Stimulated activated naive CD4-positive, alpha-beta T cell (primary cell): ENCODE measurements around the gene STRBP.
"Not testable (repeated sequence)": the region's sequence is repeated elsewhere in the genome, so short reads cannot be mapped to it uniquely, and the experiment has no call there.

Source experiments
- DNase-seq, 6 experiments: peaks; one replicate each; lab custom pipeline; 2025; lab: John Stamatoyannopoulos, UW

STRBP gene

GRCh38 chr9:123283048-123283408 is 14.6 kb upstream of the STRBP start:
- DNase-seq: no peak

DNA sequence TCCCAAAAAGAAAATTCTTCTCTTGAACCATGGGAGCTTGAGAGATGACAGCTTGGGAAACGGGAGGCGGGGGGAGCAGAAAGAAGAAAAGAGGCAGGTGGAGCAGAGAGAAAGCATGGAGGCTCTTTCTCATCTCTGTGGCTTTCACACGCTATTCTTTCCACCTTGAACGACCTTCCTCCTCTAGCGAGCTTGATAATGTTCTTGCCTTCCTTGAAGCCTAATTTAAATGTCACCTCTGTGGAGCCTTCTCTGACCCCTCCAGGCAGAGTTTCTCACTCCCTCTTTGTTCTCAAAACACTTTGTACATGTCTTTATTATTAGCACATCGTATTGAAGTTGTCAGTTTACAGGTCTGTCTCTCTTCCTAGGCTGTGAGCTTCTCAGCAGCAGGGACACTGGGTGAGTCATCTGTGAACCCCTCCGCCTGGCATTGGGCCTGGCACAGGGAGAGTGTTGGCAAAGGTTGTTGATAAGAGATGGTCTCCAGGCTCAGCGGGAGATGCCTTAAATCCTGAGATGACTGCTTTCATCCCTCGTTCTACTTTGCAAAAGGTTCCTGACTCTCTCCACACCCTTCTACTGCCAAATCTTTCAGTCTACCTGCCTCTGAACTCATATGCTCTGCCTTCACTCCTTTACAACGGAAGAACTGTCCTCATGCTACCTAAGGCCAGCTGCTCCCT is 14.1 kb upstream of the STRBP start:
- no peak for DNase-seq

- DNase-seq: no peak
Observed at GRCh38 chr9:123281659-123282350, 13.4 kb upstream of the STRBP start.

DNA sequence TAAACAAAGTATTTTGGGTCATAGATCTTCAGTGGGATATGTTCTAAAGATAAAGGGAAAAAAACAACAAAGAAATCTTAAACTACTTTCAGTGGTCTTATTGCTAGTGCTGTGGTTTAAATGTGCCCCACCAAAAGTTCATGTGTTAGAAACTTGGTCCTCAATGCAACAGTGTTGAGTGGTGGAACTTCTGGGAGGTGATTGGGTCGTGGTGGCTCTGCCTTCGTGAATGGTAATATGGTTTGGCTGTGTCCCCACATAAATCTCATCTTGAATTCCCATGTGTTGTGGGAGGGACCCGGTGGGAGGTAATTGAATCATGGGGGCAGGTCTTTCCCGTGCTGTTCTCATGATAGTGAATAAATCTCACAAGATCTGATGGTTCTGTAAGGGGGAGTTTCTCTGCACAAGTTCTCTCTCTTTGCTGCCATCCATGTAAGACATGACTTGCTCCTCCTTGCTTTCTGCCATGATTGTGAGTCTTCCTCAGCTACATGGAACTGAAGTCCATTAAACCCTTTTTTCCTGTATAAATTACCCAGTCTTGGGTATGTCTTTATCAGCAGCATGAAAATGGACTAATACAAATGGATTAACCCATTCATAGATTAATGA is 10.6 kb upstream of the STRBP start:
- not testable (repeated sequence) for DNase-seq

- DNase-seq: no peak
Observed at GRCh38 chr9:123278361-123278760, 10.0 kb upstream of the STRBP start.

DNA sequence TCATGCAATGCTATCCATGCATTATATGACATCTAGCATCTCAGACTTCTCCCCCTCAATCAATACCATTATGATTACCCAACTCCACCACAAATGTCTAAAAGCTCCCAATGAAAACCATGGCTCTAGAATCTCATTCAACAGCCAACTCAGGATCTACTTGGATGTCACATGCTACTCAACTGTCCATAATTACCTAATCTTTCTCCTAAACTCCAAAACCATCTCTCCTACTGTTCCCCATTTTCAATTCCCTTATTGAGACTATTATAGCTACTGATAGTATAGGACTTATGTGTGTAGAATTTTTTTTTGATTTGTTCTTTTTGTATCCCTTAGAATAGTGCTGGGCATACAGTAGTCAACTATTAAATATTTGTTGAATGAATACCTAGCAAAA is 8.2 kb upstream of the STRBP start:
- no peak for DNase-seq

- not testable (repeated sequence) for DNase-seq
Observed at GRCh38 chr9:123271133-123271532, 2.7 kb upstream of the STRBP start.

DNA sequence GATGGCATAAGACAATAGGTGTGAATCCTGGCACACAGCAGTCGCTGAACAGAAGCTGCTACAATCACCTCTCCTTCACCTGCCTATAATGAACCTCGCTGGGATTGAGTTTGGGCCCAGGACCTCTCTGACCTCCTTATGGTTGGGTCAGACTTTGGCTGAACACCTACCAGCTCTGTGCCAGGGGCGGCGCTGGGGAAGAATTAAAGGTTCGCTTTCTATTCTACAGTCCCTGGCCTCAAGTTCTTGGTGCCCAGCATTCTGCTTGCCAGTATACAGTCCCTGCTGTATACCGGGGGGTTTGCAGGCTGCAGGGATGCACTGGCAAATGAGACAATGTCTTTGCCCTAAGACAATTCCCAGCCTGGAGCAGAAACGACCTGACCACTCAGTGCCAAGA is 895 bp upstream of the STRBP start:
- peak in 1 of 6 experiments; percentile 35 for DNase-seq

DNA sequence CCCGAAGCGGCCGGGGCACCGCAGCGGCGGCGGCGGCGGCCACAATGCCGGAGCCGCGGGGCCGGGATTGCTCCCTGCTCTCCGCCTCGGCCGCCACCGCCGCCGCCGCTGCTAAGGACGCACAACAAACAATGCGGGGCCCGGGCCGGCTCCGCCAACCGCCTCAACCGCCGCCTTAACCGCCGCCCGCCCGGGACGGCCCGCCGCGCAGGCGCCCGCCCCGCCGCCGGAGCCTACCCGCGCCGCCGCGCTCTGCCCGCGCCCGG is 254 bp downstream of the STRBP start:
- DNase-seq: peak in 1 of 6 experiments; percentile 50

DNA sequence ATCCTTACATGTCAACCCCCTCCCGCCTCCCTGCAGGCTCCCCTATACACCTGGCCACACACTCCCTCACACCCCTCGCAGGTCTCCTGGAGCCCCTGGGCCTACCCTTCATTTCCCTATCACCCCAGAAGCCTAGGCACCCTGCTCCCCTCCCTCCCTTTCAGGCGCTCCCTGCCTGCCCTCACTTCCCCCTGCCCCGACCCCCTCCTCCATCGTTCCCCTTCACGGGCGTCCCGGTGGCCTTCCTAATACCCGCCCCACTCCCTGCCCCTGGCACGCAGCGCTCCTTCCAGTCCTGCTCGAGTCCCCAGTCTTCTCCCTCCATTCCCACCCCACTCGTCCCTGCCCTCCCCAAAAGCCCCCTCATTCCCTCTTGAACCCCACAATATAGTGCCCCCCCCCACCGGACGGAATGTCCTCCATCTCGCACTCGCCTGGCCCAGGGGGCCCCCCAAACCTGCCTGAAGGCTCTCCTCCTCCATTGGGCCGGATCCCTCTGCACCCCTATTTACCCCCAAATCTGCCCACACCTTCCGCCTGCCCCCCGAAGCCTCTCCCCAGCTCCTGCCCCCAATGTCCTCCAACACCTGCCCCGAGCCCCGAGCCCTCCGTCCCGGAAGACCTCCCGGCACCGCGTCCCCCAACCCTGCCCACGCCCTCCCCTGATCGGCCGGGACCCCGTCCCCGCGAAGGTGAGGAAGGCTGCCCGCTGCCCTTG is 746 bp downstream of the STRBP start:
- peak in 1 of 6 experiments; percentile 10 for DNase-seq

DNA sequence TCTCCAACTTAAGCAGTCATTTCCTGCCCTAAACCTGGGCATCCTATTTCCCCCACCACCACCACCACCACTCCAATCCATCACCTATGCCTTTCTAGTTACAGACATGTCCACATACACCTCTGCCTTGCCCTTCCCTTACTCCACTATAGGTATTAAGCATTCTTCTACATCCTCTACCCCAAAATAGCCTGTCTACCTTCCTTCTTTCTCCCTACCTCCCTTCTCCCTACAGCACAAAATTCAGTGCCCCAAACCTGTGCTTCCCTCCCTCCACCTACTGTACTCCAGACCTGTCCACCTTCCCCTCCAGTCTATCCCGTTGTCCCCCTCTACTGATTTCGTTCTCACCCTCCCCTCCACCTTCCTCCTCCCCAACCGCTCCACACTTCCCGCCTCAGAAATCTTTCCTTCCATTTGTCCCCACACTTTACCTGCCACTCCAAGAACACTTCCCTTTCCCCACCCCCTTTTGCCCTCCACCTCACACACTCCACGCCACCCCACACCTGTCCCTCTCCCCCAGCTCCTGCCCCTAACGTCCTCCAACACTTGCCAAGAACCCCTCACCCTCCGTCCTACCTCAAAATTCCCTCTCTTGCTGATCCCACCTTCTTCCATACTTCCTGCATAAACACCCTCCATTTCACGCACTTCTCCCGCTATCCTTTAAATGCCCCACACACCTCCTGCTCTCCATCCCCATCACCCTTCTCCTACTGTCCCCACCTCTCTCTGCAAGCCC is 1.6 kb downstream of the STRBP start:
- DNase-seq: no peak

DNA sequence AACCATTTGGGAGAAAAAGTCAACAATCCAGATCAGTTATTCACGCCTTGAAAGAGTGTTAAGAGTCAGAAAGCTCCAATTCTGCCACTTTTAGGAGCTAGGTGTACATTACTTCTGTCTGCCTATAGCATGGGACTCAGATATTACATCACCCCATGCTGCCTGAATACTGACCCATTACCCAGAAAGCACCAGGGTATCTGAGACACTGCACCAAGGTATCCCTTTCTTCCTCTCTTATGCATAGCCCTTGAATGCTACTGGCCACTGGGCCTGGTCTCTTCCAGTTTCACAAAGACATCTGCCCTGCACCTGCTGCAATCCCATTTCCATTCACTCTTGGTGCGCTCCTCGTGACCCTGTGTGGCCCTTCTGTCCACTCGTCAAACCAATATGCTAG is 2.6 kb downstream of the STRBP start:
- no peak for DNase-seq

- no peak for DNase-seq
Observed at GRCh38 chr9:123263227-123263626, 5.2 kb downstream of the STRBP start.

- DNase-seq: no peak
Observed at GRCh38 chr9:123262338-123262737, 6.0 kb downstream of the STRBP start.

GRCh38 chr9:123261006-123261677 is 7.2 kb downstream of the STRBP start:
- no peak for DNase-seq

- DNase-seq: no peak
Observed at GRCh38 chr9:123260340-123260739, 8.0 kb downstream of the STRBP start.

GRCh38 chr9:123257276-123257675 is 11.1 kb downstream of the STRBP start:
- no peak for DNase-seq

DNA sequence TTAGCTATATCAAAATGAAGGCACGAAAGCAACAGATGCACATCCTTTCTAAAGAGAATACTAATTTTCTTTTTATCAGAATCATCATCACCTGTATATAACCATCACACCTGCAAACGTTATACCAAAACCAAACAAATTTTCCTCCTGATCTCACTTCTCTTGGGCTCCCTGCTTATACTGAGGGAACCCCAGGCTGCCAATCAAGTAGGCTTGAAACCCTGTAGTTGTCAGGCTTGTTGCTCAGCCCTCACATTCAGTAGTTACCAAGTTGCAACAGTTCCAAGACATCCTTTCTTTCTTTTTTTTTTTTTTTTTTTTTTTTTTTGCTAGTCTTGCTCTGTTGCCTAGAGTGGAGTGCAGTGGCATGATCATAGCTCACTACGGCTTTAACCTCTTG is 12.7 kb downstream of the STRBP start:
- no peak for DNase-seq

DNA sequence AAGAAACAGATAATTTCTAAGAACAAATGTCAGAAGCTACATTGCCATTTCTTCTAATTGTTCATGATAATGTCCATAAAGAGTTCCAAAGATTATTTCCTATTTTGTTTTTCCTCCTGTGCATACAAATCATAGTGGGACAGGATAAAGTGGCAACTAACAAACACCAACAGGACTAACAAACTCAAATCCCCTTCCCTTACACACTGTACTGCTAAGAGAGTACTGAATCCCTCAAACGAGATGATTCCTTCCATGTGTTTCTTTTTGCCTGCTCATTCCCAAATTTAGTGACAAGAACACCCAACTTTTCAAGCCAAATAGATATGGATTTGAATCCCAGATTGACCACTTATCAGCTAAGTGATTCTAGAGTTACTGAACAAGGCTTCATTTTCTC is 15.2 kb downstream of the STRBP start:
- DNase-seq: no peak

- no peak for DNase-seq
Observed at GRCh38 chr9:123251741-123252140, 16.6 kb downstream of the STRBP start.

- no peak for DNase-seq
Observed at GRCh38 chr9:123251324-123251723, 17.1 kb downstream of the STRBP start.

DNA sequence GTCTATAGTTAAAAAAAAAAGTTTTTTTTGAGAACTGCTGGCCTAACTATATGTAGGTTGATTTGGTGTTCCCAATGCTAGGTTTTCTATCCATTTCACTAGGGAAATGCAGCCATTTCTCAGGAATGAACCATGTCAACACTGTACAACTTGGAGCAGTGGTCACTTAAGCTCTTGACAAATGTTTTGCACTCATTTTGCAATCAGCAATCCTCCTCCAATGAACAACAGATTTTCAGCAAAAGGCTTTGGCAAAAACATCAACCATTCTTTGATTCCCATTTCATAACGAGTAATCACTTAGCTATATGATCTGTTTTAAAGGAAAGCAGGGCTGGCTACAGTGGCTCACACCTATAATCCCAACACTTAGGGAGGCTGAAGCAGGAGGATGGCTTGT is 17.9 kb downstream of the STRBP start:
- DNase-seq: no peak
